GM12878 (cell line): ENCODE results near the gene SSBP3. TPM values are rescaled to one million over a fixed set of nuclear protein-coding genes. Genes with fewer than 3 reads are reported as not detected.

Experiments
- CHD2 ChIP-seq: IDR thresholded peaks from 2 replicates; pipeline ENCODE4 v1.6.1; 2011; ENCODE audit warnings: low read depth, low read length, improper control_type of control experiment, borderline replicate concordance
- HDAC6 ChIP-seq: fragments of 200-600 bp; sonication (generic); IDR thresholded peaks from one replicate; pipeline ENCODE4 v1.8.0; 2017; ENCODE audit warnings: antibody characterized with exemption; ENCODE audit not compliant: unreplicated experiment
- HSF1 ChIP-seq: fragments of 150-350 bp; IDR thresholded peaks from 2 replicates; pipeline ENCODE4 v1.6.1; 2014; ENCODE audit warnings: mild to moderate bottlenecking, low read depth, low read length
- MTA3 ChIP-seq: IDR thresholded peaks from 2 replicates; pipeline ENCODE4 v1.6.1; 2012; ENCODE audit warnings: low read length, inconsistent platforms, borderline replicate concordance
- SPI1 ChIP-seq: IDR thresholded peaks from 2 replicates; pipeline ENCODE4 v1.6.1; 2011; ENCODE audit warnings: low read depth, mild to moderate bottlenecking, low read length, moderate library complexity, borderline replicate concordance; ENCODE audit not compliant: insufficient read depth
- TBL1XR1 ChIP-seq: IDR thresholded peaks from 2 replicates; pipeline ENCODE4 v1.6.1; 2012; ENCODE audit warnings: low read depth, low read length, improper control_type of control experiment
- USF1 ChIP-seq: IDR thresholded peaks from 2 replicates; pipeline ENCODE4 v1.6.1; 2011; ENCODE audit warnings: borderline replicate concordance, low read depth, mild to moderate bottlenecking, moderate library complexity, mixed read lengths, low read length; ENCODE audit not compliant: insufficient read depth; ENCODE audit errors: extremely low read length
- ZBED1 ChIP-seq: IDR thresholded peaks from 2 replicates; pipeline ENCODE4 v1.6.1; 2016; ENCODE audit warnings: borderline replicate concordance
- polyA plus RNA-seq, 11 experiments: library from polyadenylated mRNA; depleted of rRNA in 4 of 11; unstranded in 6 of 11; stranded (reverse) in 5 of 11; fragments of >200 nt; fragmentation: Nextera tagmentation in 4 of 11; fragmentation: Illumina TruSeq in 1 of 11; extraction: Ambion mirVana in 4 of 11; extraction: Trizol in 1 of 11; gene quantifications; 1 replicate in 1 of 11; 2 replicates in 10 of 11; pipeline versions ENCODE4 v1.2.1 to v1.2.3, GENCODE V29; 2011 to 2016; ENCODE audit warnings: inconsistent platforms in 2 of 11, missing spikeins in 2 of 11, low read depth in 1 of 11
- total RNA-seq, 4 experiments: library from RNA; depleted of rRNA in 3 of 4; stranded (reverse); fragments of >200 nt in 3 of 4; fragmentation: Illumina TruSeq in 1 of 4; extraction: Trizol in 1 of 4; gene quantifications; 2 replicates each; pipeline versions ENCODE4 v1.2.1 to v1.2.3, GENCODE V29; 2013 to 2021

The SSBP3 gene
- total and polyA plus RNA-seq, 10 of the 15 experiments (the other 5 are each of a cell fraction or from before 2014, with no cell fraction given): 4.1 to 51.7 (median 17.1) TPM

GRCh38 chr1:54176621-54177327, 229.4 kb downstream of the SSBP3 start (continued):
- no peak for TF ChIP-seq SPI1
- TF ChIP-seq CHD2: no peak
- TF ChIP-seq ZBED1: no peak
- no peak for TF ChIP-seq USF1
- no peak for TF ChIP-seq HDAC6
- no peak for TF ChIP-seq TBL1XR1
- TF ChIP-seq MTA3: no peak
- no peak for TF ChIP-seq HSF1
- TF ChIP-seq, all 136 proteins: peak for 0

Other genes with a start within 250 kb of the SSBP3 start
- 6.3 and 7.5 TPM in 2 replicates for gene CYB5RL, start 206.4 kb downstream of the SSBP3 start, total RNA-seq (2014; rRNA removed)
- 5.9 and 6.8 TPM in 2 replicates for gene CYB5RL, start 206.4 kb downstream of the SSBP3 start, total RNA-seq (2014; rRNA removed; fragmentation: Illumina TruSeq; extraction: Trizol)
- gene CYB5RL, start 206.4 kb downstream of the SSBP3 start, total RNA-seq (2021): 8.7 and 11.2 TPM in 2 replicates
- 5.5 and 7.2 TPM in 2 replicates for gene CYB5RL, start 206.4 kb downstream of the SSBP3 start, polyA plus RNA-seq (2011; rRNA removed)
- gene CYB5RL, start 206.4 kb downstream of the SSBP3 start, polyA plus RNA-seq (2014; fragmentation: Illumina TruSeq; extraction: Trizol): 6.2 and 8.6 TPM in 2 replicates
- 1 to 10 TPM; 3.1 to 5.0 TPM for gene CYB5RL, start 206.4 kb downstream of the SSBP3 start, polyA plus RNA-seq (2014; fragmentation: Nextera tagmentation; extraction: Ambion mirVana)
- gene CYB5RL, start 206.4 kb downstream of the SSBP3 start, polyA plus RNA-seq (2014; rRNA removed): 7.0 and 7.2 TPM in 2 replicates
- gene CYB5RL, start 206.4 kb downstream of the SSBP3 start, polyA plus RNA-seq (2016; fragmentation: Nextera tagmentation; extraction: Ambion mirVana): 1 to 10 TPM; 7.0 to 8.0 TPM
- gene MRPL37, start 206.2 kb downstream of the SSBP3 start, total RNA-seq (2014; rRNA removed): 170 and 179 TPM in 2 replicates
- gene MRPL37, start 206.2 kb downstream of the SSBP3 start, total RNA-seq (2014; rRNA removed; fragmentation: Illumina TruSeq; extraction: Trizol): 124 and 130 TPM in 2 replicates
- gene MRPL37, start 206.2 kb downstream of the SSBP3 start, total RNA-seq (2021): 150 and 158 TPM in 2 replicates
- gene MRPL37, start 206.2 kb downstream of the SSBP3 start, polyA plus RNA-seq (2011; rRNA removed): 32.9 and 47.8 TPM in 2 replicates
- 184 and 190 TPM in 2 replicates for gene MRPL37, start 206.2 kb downstream of the SSBP3 start, polyA plus RNA-seq (2014; fragmentation: Illumina TruSeq; extraction: Trizol)
- 100 to 1,000 TPM in 1 of 2 experiments, 10 to 100 TPM in 1; 41.4 to 109 TPM for gene MRPL37, start 206.2 kb downstream of the SSBP3 start, polyA plus RNA-seq (2014; fragmentation: Nextera tagmentation; extraction: Ambion mirVana)
- gene MRPL37, start 206.2 kb downstream of the SSBP3 start, polyA plus RNA-seq (2014; rRNA removed): 166 and 167 TPM in 2 replicates
- gene MRPL37, start 206.2 kb downstream of the SSBP3 start, polyA plus RNA-seq (2016; fragmentation: Nextera tagmentation; extraction: Ambion mirVana): 100 to 1,000 TPM; 194 to 217 TPM
- 0.33 and 0.85 TPM in 2 replicates for gene ACOT11, start 141.8 kb upstream of the SSBP3 start, total RNA-seq (2014; rRNA removed)
- gene ACOT11, start 141.8 kb upstream of the SSBP3 start, total RNA-seq (2014; rRNA removed; fragmentation: Illumina TruSeq; extraction: Trizol): 0.28 and 0.40 TPM in 2 replicates
- gene ACOT11, start 141.8 kb upstream of the SSBP3 start, total RNA-seq (2021): 0.72 and 0.90 TPM in 2 replicates
- gene ACOT11, start 141.8 kb upstream of the SSBP3 start, polyA plus RNA-seq (2011; rRNA removed): 0.01 and 0.15 TPM in 2 replicates
- gene ACOT11, start 141.8 kb upstream of the SSBP3 start, polyA plus RNA-seq (2014; fragmentation: Illumina TruSeq; extraction: Trizol): 0.06 and 0.25 TPM in 2 replicates
- under 1 TPM in 1 of 2 experiments, not detected in 1; 0.04 TPM for gene ACOT11, start 141.8 kb upstream of the SSBP3 start, polyA plus RNA-seq (2014; fragmentation: Nextera tagmentation; extraction: Ambion mirVana)
- 0.36 and 0.50 TPM in 2 replicates for gene ACOT11, start 141.8 kb upstream of the SSBP3 start, polyA plus RNA-seq (2014; rRNA removed)
- gene ACOT11, start 141.8 kb upstream of the SSBP3 start, polyA plus RNA-seq (2016; fragmentation: Nextera tagmentation; extraction: Ambion mirVana): under 1 TPM; 0.19 to 0.39 TPM
- 0.33 and 0.34 TPM in 2 replicates for gene FAM151A, start 217.1 kb upstream of the SSBP3 start, total RNA-seq (2014; rRNA removed)
- 0.13 TPM in 1 of 2 replicates, not detected in the other for gene FAM151A, start 217.1 kb upstream of the SSBP3 start, total RNA-seq (2014; rRNA removed; fragmentation: Illumina TruSeq; extraction: Trizol)
- 0.13 TPM in 1 of 2 replicates, not detected in the other for gene FAM151A, start 217.1 kb upstream of the SSBP3 start, total RNA-seq (2021)
- 0.06 and 0.14 TPM in 2 replicates for gene FAM151A, start 217.1 kb upstream of the SSBP3 start, polyA plus RNA-seq (2011; rRNA removed)
- 0.09 TPM in 1 of 2 replicates, not detected in the other for gene FAM151A, start 217.1 kb upstream of the SSBP3 start, polyA plus RNA-seq (2014; fragmentation: Illumina TruSeq; extraction: Trizol)
- gene FAM151A, start 217.1 kb upstream of the SSBP3 start, polyA plus RNA-seq (2014; fragmentation: Nextera tagmentation; extraction: Ambion mirVana): not detected
- gene FAM151A, start 217.1 kb upstream of the SSBP3 start, polyA plus RNA-seq (2014; rRNA removed): 0.17 TPM in 1 of 2 replicates, not detected in the other
- gene FAM151A, start 217.1 kb upstream of the SSBP3 start, polyA plus RNA-seq (2016; fragmentation: Nextera tagmentation; extraction: Ambion mirVana): not detected
- 0.11 TPM in 1 of 2 replicates, not detected in the other for gene MROH7, start 235.4 kb upstream of the SSBP3 start, total RNA-seq (2014; rRNA removed)
- gene MROH7, start 235.4 kb upstream of the SSBP3 start, total RNA-seq (2014; rRNA removed; fragmentation: Illumina TruSeq; extraction: Trizol): 0.09 TPM in 1 of 2 replicates, not detected in the other
- not detected in 2 replicates for gene MROH7, start 235.4 kb upstream of the SSBP3 start, total RNA-seq (2021)
- gene MROH7, start 235.4 kb upstream of the SSBP3 start, polyA plus RNA-seq (2011; rRNA removed): not detected in 2 replicates
- 0.10 TPM in 1 of 2 replicates, not detected in the other for gene MROH7, start 235.4 kb upstream of the SSBP3 start, polyA plus RNA-seq (2014; fragmentation: Illumina TruSeq; extraction: Trizol)
- not detected for gene MROH7, start 235.4 kb upstream of the SSBP3 start, polyA plus RNA-seq (2014; fragmentation: Nextera tagmentation; extraction: Ambion mirVana)
- 0.05 TPM in 1 of 2 replicates, not detected in the other for gene MROH7, start 235.4 kb upstream of the SSBP3 start, polyA plus RNA-seq (2014; rRNA removed)
- not detected for gene MROH7, start 235.4 kb upstream of the SSBP3 start, polyA plus RNA-seq (2016; fragmentation: Nextera tagmentation; extraction: Ambion mirVana)